ENCODE data around the gene OR11H7. TPM values are rescaled to one million over a fixed set of nuclear protein-coding genes. Genes with fewer than 3 reads are reported as not detected.
A peak's percentile ranks its signal among the peaks of the same experiment; 100 is the strongest.

The OR11H7 gene
- total and polyA plus RNA-seq, 9 of the 15 experiments (the other 6 are each of a cell fraction or from before 2014, with no cell fraction given), result not detected

- Histone ChIP-seq H3K36me3 (ENCODE audit: control insufficient read depth, insufficient read depth, low read length) (no peaks in the 10 kb centered on the region), H2AFZ (ENCODE audit: low read depth, low read length) (0 out of 2 replicates have a peak overlapping the region, but pooled peaks have one; percentile 24), H4K20me1 (replicated peaks; ENCODE audit: control insufficient read depth, insufficient read depth, low read length) (no peaks in the 10 kb centered on the region), H3K4me2 (ENCODE audit: insufficient read depth, low read length) (no peak overlapping the region), H3K79me2 (ENCODE audit: control insufficient read depth, insufficient read depth, low read length) (no peaks in the 10 kb centered on the region), H3K4me3 (no peak overlapping the region), H3K9me3 (replicated peaks; ENCODE audit: control insufficient read depth, insufficient read depth, low read depth, low read length) (no peaks in the 10 kb centered on the region), H3K27me3 (ENCODE audit: control insufficient read depth in 2 of 2, insufficient read depth in 2 of 2, low read length in 2 of 2) (no peaks in the 10 kb centered on the region), H3K27ac (ENCODE audit: extremely low read depth, low read depth, low read length) (no peak overlapping the region), H3K9me1 (ENCODE audit: control insufficient read depth, insufficient read depth, low read length) (no peaks in the 10 kb centered on the region), H3K9ac (ENCODE audit: insufficient read depth in 1 of 2, low read depth in 2 of 2, low read length in 2 of 2) (no peak overlapping the region), H3K4me1 (replicated peaks in 1 of 2; ENCODE audit: control insufficient read depth in 2 of 2, insufficient read depth in 2 of 2, low read length in 2 of 2) (peaks cover 4 to 11% of the 10 kb centered on the region in 2 experiments; a peak in 3 of 5 replicates)
- DNase-seq (ENCODE audit: extremely low read depth in 1 of 4, low spot score in 3 of 4), result no peak
- 68% methylated on average over 2 of the region's 3 CpGs for WGBS (ENCODE audit: insufficient coverage, low coverage, missing lambda C conversion rate)
- CTCF ChIA-PET (ENCODE audit: low intra/inter-chr PET ratio), result no interaction called here
- ATAC-seq, result no peak
- TF ChIP-seq NR2C2 (CRISPR knock-in tag; IDR thresholded peaks at IDR 0.05), result no peak
- TF ChIP-seq NR2C2 (tag; IDR thresholded peaks at IDR 0.05), result no peak
- no peak for TF ChIP-seq ZKSCAN1 (IDR thresholded peaks at IDR 0.05; ENCODE audit: low read depth, low read length)
- TF ChIP-seq, protein P1, sequence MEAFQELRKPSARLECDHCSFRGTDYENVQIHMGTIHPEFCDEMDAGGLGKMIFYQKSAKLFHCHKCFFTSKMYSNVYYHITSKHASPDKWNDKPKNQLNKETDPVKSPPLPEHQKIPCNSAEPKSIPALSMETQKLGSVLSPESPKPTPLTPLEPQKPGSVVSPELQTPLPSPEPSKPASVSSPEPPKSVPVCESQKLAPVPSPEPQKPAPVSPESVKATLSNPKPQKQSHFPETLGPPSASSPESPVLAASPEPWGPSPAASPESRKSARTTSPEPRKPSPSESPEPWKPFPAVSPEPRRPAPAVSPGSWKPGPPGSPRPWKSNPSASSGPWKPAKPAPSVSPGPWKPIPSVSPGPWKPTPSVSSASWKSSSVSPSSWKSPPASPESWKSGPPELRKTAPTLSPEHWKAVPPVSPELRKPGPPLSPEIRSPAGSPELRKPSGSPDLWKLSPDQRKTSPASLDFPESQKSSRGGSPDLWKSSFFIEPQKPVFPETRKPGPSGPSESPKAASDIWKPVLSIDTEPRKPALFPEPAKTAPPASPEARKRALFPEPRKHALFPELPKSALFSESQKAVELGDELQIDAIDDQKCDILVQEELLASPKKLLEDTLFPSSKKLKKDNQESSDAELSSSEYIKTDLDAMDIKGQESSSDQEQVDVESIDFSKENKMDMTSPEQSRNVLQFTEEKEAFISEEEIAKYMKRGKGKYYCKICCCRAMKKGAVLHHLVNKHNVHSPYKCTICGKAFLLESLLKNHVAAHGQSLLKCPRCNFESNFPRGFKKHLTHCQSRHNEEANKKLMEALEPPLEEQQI (IDR thresholded peaks at IDR 0.05), result no peak
- TF ChIP-seq PREB (CRISPR knock-in tag; IDR thresholded peaks at IDR 0.05), result no peak
- TF ChIP-seq ZNF561 (CRISPR knock-in tag; conservative IDR thresholded peaks at IDR 0.05), result no peak
- no peak for TF ChIP-seq ZNF263 (CRISPR knock-in tag; IDR thresholded peaks at IDR 0.05; ENCODE audit: borderline replicate concordance)
- TF ChIP-seq NFE2L1 (tag; IDR thresholded peaks at IDR 0.05; ENCODE audit: borderline replicate concordance, low read depth), result no peak
- no TSS peak for BruUV-seq (replicated peaks)
- in situ Hi-C loops (cut with MboI), result no loop called here
- POLR2A ChIA-PET, result interaction anchor here (0.7 to 0.8 kb wide), 3 partner anchors 9 to 338 kb away, joined by 3 to 4 read pairs (median 3); no protein-coding TSS in a partner anchor
- intact Hi-C loops (cut with micrococcal nuclease), result no loop called here
- no peak for FAIRE-seq
These were observed 37.4 kb upstream of the OR11H7 start for GRCh38 chr14:20191396-20191795.
